NCI-H1694 (cell line): Measurements from ENCODE around the gene FRMPD4.

Source experiments
- DNase-seq: peaks from one replicate; lab custom pipeline; 2025; lab: John Stamatoyannopoulos, UW

Gene FRMPD4

DNA sequence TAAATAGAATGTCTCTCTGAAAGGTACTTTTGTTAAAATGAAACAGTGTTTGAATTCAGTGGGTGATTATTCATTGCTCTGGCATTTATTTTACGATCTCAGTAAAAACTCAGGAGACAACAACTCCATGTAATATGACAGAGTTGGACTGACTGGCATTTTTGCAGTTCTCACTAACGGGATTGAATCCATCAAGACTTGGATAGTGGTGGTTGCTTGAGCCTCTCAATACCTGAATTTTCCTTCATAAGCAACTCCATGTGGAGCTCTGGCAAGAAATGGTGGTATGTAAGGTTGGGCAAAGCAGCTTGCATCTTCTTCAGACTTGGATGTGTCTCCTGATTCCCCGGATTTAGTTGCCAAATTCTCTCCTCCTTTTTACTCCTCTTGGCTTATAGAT, 72.7 kb downstream of the FRMPD4 start:
- no peak for DNase-seq

DNA sequence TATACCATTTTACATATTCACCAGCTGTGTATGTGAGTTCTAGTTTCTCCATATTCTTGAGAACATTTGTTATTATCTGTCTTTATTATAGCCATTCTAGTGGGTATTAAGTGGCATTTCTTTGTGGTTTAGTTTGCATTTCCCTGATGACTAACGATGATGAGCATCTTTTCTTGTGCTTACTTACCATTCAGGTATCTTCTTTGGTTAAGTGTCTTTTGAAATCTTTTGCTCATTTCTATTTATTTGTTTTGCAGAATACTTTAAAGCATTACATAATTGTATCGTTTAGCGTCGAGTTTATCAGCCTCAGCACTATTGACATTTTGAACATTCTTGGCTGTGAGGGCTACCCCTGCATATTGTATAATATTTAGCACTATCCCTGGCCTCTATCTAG, 85.4 kb downstream of the FRMPD4 start:
- no peak for DNase-seq

DNA sequence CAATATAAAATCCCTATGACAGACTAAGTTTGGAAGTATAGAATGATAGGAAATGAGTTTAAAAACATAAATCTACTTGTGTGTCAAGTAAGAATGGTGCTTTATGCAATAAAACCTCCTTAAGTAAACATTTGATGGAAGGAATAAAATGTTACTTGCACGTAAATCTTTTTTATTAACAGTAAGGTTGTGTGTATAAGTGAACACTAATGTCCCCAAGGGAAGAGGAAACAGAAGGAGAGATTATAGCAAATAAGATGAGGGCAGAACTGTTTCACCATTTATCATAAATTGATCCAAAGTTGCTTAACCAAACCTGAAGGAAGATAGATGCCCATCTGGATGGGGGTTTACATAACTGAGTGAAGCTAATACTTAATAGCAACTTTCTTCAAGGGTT, 86.8 kb downstream of the FRMPD4 start:
- DNase-seq = no peak

DNA sequence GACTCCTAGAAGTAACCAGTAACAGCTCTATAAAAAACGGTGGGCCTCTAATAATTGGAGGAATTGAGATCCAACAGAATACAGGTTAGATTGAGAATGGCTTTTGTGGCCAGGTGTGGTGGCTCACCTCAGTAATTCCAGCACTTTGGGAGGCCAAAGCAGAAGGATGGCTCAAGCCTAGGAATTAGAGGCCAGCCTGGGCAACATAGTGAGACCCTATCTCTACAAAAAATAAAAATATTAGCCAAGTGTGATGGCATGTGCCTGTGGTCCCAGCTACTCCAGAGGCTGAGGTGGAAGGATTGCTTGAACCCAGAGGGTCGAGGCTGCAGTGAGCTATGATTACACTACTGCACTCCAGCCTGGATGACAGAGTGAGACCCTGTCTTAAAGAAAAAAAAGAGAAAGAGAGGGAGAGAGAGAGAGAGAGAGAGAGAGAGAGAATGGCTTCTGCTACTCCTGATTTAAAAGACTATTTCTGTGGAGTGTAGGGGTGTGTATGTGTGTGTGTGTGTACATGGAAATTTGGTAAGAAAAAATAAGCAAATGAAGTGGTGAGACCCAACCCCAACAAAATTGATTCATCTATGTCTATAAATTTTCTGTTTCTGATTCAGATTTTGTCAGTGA, 89.3 kb downstream of the FRMPD4 start:
- DNase-seq = no peak

DNA sequence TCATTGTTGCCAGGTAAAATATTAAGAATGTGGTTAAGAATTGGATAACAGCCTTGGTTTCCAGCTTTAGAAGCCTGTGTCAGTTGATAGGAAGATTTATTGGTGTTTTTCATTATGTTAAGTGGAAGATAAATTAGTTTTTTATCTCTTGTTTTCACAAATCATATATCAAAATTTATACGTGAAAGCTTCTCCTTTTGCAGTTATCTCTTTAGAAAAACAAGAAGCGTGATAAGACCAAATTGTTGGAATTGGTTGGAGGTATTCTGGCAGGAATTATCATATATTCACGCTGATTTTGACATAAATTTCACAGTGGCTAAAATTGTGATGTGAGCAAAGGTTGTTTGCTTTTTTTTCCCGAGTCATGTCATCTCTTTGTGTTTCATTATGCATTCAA, 90.6 kb downstream of the FRMPD4 start:
- DNase-seq = no peak

DNA sequence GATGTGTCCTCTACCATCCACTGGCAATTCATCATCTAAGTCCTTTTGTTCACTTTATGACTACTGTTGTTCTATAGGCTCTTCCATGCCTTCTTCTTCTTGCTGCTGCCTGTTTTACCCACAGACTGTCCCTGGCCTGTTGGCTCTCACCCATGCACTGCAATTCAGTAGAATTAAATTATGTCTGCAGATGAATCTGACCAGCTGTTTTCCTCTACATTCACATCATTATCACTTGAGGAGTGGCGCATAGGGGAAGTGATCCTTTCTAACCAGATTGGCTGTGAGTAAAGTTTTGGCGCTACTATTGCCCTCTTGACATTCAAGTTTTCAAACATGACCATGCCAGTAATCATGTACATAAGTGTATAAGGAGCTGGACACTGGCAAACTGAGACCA, 91.7 kb downstream of the FRMPD4 start:
- DNase-seq = no peak

DNA sequence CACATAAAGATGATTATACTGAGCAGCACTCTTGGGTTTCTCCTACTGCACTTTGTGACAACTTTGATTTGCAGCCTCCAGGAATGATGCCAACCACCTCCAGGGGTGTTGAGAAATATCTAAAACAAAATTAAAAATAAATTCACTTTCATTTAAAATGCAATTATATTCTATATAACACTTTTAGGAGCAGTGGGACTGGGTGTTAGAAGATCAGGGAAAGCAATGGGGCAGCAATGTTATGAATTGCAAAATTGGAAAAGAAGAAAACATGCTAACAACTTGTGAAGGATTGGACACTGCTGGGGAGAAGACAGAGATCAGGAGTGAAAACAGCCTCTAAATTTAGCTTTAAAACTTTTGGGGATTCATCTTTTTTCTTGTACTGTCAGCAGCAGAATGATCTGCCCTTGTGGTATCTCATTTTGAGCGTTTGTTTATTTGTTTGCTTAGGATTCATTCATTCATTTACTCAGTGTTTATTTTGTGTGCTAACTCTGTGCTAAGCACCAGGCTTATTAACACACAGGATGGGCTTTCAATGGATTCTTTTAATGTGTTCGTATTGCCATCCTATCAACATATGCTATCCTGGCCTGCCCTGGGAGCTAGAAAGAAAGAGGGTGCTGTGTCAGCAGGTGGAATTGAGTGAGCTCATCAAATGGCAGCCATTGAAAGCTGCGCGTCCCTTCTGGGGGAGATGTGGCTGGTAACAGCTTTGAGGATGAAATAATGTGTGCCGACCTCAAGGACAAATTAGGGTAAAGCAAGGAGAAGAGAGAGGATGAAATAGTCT, 96.5 kb downstream of the FRMPD4 start:
- DNase-seq = no peak

DNA sequence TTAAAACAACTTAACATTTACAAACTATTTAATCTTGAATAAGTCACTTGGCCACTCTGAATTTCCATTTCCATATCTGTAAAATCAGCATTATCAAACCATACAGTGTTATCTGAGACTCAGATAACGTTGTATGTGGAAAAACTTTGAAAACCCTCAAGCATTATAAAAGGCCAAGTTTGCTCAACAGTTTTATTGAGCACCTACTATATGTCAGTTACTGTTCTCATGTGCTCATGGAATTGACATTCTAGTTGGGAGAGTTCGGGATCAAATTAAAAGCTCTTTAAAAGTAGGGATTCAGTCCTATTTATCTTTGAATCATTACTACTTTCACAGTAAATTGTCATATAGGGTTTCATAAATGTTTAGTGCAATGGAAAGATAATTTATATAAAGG, 97.9 kb downstream of the FRMPD4 start:
- no peak for DNase-seq

DNA sequence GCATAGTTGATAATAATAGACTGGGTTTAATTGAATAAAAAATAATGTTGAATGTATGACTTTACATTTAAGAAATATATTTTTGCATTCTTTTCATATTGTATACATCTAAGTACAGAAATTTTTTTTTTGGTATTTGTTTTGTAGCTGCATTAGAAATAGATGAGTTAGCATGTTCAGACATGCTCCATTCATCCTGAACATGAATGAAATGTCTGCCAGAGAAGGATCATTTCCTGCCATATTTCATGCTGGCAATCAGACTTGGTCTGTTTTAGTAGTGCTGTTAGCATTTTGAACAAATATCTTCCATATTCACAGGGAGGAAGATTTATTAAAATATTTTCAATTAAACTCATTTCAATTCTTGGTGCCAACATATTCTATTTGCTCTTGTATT, 98.9 kb downstream of the FRMPD4 start:
- no peak for DNase-seq

DNA sequence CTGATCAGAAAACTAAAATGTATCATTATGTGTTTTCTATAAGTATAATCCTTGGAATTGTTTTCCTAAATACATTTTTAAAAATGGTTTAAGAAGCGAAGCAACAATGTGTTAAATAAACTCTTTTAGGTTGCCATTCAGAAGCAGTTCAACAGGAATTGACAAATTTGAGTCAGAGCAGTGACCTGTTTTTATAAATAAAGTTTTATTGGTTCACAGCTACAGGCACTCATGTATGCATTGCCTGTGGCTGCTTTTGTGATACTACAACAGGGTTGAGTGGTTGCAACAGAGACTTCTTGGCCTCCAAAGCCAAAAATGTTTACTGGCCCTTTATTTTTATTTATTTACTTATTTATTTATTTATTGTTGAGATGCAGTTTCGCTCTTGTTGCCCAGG, 99.5 kb downstream of the FRMPD4 start:
- no peak for DNase-seq

DNA sequence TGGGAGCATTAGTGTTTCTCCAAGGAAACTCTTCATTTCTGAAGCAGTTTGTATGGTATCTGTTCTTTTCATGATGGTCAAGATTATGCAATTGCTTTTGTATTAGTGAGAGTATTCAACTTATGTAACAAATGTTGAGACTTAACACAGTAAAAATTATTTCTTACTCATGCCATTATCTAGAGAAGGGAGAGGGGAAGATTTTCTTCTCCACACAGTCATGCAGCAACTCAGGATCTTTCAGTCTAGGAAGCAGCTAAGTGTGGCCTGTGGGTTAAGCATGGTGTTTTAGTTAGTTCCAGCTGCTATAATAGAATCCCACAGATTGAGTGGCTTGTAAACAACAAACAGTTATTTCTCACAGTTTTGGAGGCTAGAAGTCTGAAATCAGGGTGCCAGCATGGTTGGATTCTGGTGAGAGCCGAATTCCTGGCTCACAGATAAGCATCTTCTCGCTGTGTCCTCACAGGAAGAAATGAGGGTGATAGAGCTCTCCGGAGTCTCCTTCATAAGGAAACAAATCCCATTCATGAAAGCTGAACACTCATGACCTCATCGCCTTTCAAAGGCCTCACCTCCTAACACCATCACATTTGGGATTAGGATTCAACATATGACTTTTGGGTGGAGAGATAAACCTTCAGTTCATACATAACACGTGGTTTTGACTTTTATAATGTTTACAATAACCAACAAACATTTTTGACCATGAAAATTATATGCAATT, 101.2 kb downstream of the FRMPD4 start:
- no peak for DNase-seq

DNA sequence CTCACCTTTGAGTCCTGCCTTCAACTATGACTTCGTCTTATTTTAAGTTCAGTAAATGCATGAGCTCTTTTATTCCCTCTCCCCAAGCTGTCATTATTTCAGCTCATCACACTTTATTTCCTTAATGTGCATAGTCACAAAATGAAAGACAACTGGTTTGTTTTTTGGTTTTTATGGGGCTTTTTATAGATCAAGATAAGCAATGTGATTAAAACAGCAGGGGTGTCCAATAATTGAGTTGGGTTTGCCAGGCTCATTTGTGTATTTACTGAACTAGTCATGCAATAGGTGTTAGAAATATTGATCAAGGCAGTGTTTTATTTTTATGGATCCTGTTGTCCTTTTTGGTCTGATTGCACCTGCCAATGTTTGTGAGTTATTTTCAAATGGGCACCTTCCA, 102.2 kb downstream of the FRMPD4 start:
- DNase-seq = no peak

DNA sequence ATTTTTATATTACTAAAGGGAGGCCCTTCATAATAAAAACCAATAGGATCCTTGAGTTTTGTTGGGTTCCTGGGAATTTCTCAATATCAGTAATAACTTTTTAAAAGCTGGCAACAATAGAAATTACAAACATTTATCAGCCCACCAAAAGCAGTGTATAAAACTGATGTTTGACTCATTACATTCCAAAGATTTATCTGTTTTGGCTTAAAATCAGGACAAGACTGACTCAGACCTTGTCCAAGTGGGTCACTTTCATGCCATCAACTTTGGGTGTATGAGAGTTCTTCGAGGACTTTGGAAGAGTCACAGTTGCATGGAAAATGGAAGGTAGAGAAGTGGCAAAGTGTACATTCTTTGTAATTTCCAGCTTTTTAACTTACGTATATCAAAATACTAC, 102.8 kb downstream of the FRMPD4 start:
- no peak for DNase-seq

DNA sequence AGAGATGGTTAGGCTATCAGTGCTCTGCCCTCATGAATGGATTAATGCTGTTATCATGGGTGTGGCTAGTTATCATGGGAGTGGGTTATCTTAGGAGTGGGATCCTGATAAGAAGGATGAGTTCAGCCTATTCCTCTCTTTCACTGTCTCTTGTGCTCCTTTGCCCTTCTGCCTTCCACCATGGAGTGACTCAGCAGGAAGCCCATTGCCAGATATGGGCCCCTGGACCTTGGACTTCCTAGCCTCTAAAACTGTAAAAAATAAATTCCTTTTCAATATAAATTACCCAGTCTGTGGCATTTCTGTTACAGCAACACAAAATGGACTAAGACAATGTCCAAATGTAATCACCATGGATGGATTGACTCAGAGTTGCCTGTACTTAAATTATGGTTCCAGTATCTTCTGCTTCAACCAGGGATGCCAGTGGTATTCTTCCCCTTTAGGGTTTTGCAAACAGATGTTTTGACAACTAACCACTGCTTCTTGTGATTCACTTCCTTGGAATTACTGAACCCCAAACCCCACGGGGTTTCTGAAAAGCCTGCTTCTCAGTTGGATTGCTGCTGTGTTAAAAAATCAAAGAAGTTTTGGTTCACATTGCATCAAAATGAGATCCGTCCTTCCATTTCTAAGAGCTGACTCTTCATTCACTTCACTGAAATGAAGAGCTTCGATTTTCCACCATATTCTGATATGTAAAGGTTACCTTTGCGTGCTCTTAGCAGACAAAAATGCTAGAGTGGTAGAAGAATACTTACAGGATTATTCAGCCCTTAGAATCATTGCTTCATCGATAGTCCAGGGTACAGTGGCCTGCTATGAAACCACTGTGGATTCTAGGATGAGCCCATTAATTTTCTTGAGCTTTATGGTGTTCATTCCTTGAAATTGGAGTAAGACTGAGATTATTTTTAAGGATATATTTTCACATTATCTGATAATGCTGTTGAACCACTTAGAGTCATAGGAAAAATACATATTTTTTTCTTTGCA, 107.7 kb downstream of the FRMPD4 start:
- DNase-seq = no peak

DNA sequence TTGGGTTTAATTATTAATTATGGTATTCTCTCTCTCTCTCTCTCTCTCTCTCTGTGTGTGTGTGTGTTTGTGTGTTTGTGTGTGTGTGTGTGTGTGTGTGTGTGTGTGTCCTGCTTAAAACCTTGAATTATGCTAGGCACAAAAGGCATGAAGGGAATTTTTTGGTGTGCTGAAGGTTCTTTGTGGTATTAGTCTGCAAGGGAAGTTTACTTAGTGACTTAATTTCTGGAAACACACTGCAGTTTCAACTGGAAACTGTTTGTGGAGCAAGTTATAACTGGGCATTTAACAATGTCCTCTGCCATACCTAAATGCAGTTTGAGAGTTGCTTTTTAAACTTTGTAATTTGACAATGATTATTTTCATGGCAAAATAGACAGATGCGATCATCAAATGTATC, 111.7 kb downstream of the FRMPD4 start:
- no peak for DNase-seq

DNA sequence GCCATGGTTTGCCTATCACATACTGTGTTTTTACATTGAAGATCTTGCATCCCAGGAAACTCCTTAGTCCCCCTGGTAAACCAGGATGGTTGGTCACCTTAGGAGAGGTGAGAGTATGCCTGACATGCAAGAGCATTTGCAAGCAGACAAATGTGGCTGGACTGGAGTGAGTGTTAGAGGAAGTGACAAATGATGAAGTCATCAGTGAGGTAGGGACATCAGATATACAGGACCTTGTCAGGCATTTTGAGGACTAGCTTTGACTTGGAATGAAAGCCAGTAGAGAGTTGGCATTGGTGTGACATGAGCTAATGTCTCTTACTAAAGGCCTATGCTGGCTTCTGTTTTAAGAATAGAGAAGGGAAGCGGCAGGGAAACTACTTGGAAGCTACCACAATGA, 124.9 kb downstream of the FRMPD4 start:
- DNase-seq = no peak

DNA sequence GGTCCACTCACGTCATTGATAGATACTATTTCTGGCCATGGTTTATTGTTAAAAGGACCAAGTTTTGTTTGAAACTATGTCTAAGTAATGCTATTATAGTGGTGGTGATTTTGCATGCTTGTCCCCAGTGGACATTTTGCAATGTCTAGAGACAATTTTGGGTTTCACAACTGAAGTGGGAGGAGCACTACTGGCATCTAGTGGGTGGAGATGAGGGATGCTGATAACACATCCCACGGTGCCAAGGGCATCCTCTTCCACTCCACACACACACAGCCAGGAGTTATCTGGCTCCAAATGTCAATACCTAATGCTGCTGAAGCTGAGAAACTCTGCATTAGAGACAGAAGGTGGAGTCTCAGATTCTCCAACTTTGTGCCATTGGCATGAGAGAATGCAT, 131.2 kb downstream of the FRMPD4 start:
- DNase-seq = no peak

DNA sequence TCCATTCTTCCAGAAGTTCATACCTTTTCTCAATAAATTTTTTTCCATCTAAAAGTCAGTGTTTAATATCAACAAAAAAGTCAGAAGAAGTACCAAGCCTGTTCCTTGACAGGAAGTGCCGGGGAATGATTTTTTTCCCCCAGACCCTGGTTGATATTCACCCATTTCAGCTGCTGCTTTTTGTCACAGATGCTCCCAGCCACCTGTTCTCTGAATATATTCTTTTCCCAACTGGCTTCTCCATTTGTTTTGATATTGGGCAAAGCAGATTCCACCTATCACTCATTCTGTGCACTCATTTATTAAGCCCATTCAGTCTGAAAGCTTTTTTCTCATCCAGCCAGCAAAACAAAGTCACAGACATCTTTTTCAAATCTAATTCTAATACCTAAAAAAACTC, 139.9 kb downstream of the FRMPD4 start:
- no peak for DNase-seq

DNA sequence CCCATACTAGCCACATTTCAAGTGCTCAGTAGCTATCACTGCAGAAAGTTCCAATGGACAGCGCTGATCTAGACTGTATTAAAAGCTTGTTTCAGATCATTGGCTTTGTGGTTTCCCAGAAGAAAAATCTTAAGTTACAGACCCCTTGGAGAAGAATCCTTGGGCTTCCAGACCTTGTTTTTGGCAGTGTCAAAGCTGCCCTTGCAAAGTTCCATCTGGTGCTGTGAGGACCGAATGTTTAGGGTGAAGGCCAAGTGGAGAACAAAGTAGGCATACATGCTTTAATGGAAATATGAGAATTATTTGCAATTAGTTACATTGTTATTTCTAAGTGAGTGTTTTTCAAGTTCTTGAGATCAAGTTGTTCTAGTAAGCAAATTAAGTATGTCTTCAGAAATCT, 144.7 kb downstream of the FRMPD4 start:
- no peak for DNase-seq

DNA sequence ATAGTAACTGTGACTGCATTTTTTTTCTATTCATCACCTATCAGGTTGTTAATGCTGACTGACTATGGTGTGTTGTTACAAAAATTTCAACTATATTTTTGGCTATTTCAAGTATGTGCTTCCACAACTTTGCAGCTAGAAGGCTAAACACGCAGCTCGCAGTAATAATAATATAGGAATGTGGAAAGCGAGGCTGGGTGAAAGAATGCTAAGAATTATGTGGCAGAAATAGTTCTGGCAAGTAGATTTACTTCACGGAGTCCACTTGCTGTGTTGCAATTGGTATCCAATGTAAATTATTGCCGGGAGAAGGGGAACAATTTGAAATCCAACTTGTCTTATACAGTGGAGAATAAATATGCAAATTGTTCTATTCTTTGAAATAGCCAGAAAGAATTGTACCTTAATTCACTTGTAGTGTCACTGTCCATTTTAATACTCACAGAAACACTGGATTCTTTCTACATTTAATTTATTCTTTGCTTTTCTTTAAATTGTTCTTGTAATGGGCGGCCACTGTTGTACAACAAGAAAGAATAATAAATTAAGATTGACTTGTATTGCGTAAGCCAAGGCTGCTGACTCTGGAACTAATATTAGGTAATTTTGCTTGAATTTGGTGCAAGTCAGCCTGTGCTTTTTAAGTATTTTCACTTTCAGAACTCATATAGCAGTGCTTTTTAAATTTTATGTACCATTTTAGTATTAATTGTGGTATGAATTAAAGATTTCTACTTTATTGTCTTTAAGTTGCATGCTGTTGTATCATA, 154.9 kb downstream of the FRMPD4 start:
- no peak for DNase-seq

DNA sequence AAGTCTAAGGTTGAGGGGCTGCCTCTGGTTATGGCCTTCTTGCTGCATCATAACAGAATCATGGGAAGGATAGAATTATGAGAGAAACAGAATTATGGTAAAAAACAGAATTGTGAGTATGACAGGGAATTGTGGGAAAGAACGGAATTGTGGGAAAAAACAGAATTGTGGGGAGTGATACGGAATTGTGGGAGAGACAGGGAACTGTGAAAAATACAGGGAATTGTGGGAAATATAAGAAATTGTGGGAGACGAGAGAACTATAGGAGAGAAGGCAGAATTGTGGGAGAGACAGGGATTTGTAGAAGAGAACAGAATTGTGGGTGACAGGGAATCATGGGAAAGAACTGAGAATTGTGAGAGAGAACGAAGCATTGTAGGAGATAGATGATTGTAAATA, 159.1 kb downstream of the FRMPD4 start:
- DNase-seq = no peak
